ENCODE data around the gene CENPU. TPM values are rescaled to one million over a fixed set of nuclear protein-coding genes. Genes with fewer than 3 reads are reported as not detected.

CENPU gene
- total RNA-seq, 1 donor from 2014 or later, result 7.1 TPM

DNA sequence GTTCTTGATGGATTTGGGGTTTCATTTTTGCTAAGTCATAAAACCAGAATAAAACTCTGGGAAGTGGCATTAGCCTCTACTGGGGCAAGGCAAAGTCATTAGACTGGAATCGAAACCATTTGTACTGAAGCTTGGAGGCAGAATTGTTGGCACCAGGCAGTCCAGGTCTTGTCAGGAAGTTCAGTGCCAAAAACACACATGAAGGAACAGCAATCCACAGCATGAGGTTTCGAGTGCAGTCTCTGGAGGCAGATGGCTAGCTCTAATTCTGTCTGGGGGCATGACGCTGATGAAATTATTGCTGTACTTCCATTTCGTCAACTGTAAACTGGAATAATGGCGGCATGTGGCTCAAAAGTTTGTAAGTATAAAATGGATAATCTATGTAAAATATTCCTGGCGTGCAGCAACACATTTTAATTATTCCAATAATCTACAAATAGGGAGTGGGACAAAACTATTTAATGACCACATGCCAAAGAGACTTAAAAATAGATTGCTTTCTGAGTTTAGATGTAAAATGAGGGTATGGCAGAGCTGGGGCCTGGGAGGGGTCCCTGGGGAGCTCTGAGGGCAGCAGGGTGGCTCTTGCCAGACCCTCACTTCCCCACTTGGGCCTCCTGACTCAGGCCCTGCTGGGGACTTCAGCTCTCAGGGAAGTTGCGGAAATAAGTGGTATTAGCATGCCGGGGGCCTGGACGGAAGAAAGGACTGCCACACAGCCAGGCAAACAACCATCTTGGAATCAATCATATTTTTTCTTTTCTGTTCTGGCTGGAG lies 18.8 kb upstream of the CENPU start:
- ATAC-seq (ENCODE audit: low read depth) (no peak), DNase-seq (no peak)
- TF ChIP-seq, protein P1, sequence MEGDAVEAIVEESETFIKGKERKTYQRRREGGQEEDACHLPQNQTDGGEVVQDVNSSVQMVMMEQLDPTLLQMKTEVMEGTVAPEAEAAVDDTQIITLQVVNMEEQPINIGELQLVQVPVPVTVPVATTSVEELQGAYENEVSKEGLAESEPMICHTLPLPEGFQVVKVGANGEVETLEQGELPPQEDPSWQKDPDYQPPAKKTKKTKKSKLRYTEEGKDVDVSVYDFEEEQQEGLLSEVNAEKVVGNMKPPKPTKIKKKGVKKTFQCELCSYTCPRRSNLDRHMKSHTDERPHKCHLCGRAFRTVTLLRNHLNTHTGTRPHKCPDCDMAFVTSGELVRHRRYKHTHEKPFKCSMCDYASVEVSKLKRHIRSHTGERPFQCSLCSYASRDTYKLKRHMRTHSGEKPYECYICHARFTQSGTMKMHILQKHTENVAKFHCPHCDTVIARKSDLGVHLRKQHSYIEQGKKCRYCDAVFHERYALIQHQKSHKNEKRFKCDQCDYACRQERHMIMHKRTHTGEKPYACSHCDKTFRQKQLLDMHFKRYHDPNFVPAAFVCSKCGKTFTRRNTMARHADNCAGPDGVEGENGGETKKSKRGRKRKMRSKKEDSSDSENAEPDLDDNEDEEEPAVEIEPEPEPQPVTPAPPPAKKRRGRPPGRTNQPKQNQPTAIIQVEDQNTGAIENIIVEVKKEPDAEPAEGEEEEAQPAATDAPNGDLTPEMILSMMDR (IDR thresholded peaks at IDR 0.05), result no peak
- Mint-ChIP-seq H3K4me3 (no peak overlapping the region), H3K4me1 (no peaks in the 10 kb centered on the region), H3K9me3 (no peaks in the 10 kb centered on the region), H3K36me3 (ENCODE audit: low read depth) (peaks cover 48% of the 10 kb centered on the region), H3K27me3 (no peaks in the 10 kb centered on the region), H3K27ac (no peak overlapping the region)
- intact Hi-C loops (cut with micrococcal nuclease), result no loop called here
- CTCF ChIA-PET, result no interaction called here
- POLR2A ChIA-PET, result interaction anchor here (0.5 kb wide), 1 partner anchor 213 kb away, joined by 3 read pairs; no protein-coding TSS in a partner anchor

DNA sequence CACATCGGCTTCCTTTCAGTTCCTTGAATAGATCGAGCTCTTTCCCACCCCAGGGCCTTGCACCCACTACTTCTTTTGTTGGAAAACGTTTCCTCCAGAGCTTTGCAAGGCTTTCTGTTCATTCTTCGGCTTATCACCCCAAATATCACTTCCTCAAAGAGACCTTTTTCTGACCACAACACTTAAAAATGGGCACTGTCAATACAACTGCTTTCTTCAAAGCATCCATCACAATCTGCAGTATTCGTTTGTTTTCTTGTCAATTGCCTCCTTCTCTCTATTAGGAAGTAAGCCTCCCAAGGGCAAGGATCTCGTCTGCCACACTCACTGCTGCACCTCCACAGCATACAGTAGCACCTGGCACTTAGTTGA lies 17.7 kb upstream of the CENPU start:
- intact Hi-C loops (cut with micrococcal nuclease), result no loop called here
- ChIA-PET CTCF (interaction anchor here (1.1 kb wide), 1 partner anchor 383 kb away, joined by 3 read pairs; no protein-coding TSS in a partner anchor), POLR2A (no interaction called here)
- DNase-seq (no peak), ATAC-seq (ENCODE audit: low read depth) (no peak)
- Mint-ChIP-seq H3K4me1 (peaks cover 1% of the 10 kb centered on the region), H3K27me3 (no peaks in the 10 kb centered on the region), H3K4me3 (no peak overlapping the region), H3K36me3 (ENCODE audit: low read depth) (peaks cover 37% of the 10 kb centered on the region), H3K9me3 (no peaks in the 10 kb centered on the region), H3K27ac (no peak overlapping the region)
- TF ChIP-seq, protein P1 (IDR thresholded peaks at IDR 0.05), result no peak

DNA sequence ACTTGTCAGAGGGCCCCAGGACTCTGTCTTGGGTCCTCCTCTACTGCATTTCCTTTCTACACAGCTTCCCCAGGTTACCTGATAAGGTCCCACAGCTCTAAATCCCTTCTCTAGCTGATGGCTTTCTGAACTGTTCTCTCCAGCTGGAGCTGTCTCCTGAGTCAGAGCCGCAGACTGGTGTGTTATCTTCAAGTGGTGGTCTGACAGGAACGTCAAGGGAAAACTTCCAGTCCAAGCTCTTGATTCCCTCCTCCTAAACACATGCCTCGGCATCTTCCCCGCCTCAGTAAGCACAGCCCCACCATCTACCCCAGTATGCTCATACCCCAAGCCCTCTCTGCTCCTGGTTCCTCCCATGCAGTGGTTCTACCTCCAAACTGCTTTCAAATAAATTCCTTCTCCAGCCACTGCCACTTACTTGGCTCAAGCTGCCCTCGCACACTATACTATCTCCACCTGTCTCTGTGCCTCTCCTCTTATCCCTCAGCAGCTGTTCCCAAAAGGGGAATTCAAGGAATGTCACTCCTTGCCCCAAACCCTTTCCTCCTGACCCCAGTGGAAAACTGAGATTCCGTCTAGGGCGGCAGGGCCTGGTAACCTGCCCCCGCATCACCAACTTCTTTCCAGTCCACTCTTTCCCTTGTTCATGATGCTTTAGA lies 17.2 kb upstream of the CENPU start:
- peaks cover 32% of the 10 kb centered on the region for H3K36me3 Mint-ChIP-seq (ENCODE audit: low read depth)
- no peak overlapping the region for H3K27ac Mint-ChIP-seq
- H3K27me3 Mint-ChIP-seq, result no peaks in the 10 kb centered on the region
- TF ChIP-seq, protein P1 (IDR thresholded peaks at IDR 0.05), result no peak
- intact Hi-C loops (cut with micrococcal nuclease), result no loop called here
- no peak overlapping the region for H3K4me3 Mint-ChIP-seq
- H3K9me3 Mint-ChIP-seq, result no peaks in the 10 kb centered on the region
- CTCF ChIA-PET, result interaction anchor here (1.1 kb wide), 1 partner anchor 384 kb away, joined by 3 read pairs; no protein-coding TSS in a partner anchor
- POLR2A ChIA-PET, result interaction anchor here (0.9 kb wide), 1 partner anchor 17 kb away, joined by 3 read pairs; the partner anchor contains the start of gene CENPU
- peaks cover 7% of the 10 kb centered on the region for H3K4me1 Mint-ChIP-seq
- ATAC-seq (ENCODE audit: low read depth), result no peak
- no peak for DNase-seq

DNA sequence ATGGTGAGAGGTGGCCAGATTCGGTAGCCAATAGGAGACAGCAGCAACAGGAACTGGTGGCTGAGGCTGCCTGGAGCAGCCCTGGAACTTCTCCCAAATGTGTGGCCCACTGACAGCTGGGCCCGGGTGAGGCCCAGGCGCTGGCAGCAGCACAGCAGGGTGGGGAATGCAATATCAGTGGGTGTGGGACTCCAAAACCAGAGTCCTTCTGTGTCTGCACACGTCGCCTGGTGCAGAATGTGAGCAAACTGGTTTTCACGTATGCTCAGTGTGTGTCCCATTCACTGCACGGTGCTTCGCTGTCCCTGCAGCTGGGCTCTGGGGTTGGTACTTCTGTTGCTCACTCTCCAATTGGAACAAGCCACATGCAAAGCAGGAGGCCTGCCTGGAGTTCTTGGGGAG lies 14.4 kb upstream of the CENPU start:
- Mint-ChIP-seq H3K4me3 (no peak overlapping the region), H3K27ac (no peak overlapping the region), H3K4me1 (peaks cover 10% of the 10 kb centered on the region), H3K9me3 (no peaks in the 10 kb centered on the region), H3K27me3 (no peaks in the 10 kb centered on the region), H3K36me3 (ENCODE audit: low read depth) (peaks cover 5% of the 10 kb centered on the region)
- ChIA-PET POLR2A (no interaction called here), CTCF (no interaction called here)
- DNase-seq (no peak), ATAC-seq (ENCODE audit: low read depth) (no peak)
- TF ChIP-seq, protein P1 (IDR thresholded peaks at IDR 0.05), result no peak
- intact Hi-C loops (cut with micrococcal nuclease), result loop anchor here (5.0 kb wide), 2 partner anchors 214 to 1289 kb away; no protein-coding TSS in a partner anchor
